ENCODE data around the gene DUOX1. TPM values are rescaled to one million over a fixed set of nuclear protein-coding genes. Genes with fewer than 3 reads are reported as not detected.
"Not testable (repeated sequence)": the region's sequence is repeated elsewhere in the genome, so short reads cannot be mapped to it uniquely, and the experiment has no call there.

Gene DUOX1
- total and polyA plus RNA-seq, 7 donors = under 0.01 to 1.7 (median 0.79) TPM; not detected in 3

DNA sequence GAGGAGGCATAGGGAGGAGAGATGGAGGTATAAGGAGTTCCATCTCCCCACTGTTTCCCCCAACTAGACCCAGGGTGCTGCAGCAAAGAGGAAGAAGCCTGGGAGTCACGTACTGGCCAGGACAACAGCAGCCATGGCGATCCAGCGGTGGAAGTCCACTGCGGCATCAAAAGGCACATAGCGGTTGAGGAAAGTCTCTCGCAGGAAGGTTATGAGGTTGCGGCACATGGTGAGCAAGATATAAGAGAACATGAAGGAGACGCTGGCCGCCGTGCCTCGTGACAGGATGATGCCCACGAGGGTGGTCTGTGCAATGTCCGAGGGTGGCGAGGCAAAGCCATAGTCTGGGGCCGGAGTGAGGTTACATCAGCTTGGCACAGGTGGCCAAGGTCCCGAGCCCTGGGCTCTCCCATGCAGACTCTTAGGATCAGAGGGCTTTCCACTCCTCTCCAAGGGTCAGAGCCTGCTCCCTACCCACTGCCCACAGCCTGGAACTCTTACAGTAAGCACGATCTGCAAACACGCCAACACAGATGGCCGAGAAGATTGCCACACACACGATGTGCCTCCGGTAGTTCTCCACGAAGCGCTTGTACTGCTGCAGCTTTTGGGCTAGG lies 30.1 kb upstream of the DUOX1 start:
- WGBS, 2 donors = 89 to 90% methylated on average over 23 of the region's 23 CpGs
- Histone ChIP-seq H3K9me3 (no peaks in the 10 kb centered on the region), H3K4me3 (no peak overlapping the region), H3K27ac (no peak overlapping the region), H3K36me3 (no peaks in the 10 kb centered on the region), H3K4me1 (no peaks in the 10 kb centered on the region), H3K27me3 (no peaks in the 10 kb centered on the region)
- TF ChIP-seq POLR2AphosphoS5 (IDR thresholded peaks at IDR 0.05) = no peak
- no peak for TF ChIP-seq POLR2A (IDR thresholded peaks at IDR 0.05)
- TF ChIP-seq, protein P1, sequence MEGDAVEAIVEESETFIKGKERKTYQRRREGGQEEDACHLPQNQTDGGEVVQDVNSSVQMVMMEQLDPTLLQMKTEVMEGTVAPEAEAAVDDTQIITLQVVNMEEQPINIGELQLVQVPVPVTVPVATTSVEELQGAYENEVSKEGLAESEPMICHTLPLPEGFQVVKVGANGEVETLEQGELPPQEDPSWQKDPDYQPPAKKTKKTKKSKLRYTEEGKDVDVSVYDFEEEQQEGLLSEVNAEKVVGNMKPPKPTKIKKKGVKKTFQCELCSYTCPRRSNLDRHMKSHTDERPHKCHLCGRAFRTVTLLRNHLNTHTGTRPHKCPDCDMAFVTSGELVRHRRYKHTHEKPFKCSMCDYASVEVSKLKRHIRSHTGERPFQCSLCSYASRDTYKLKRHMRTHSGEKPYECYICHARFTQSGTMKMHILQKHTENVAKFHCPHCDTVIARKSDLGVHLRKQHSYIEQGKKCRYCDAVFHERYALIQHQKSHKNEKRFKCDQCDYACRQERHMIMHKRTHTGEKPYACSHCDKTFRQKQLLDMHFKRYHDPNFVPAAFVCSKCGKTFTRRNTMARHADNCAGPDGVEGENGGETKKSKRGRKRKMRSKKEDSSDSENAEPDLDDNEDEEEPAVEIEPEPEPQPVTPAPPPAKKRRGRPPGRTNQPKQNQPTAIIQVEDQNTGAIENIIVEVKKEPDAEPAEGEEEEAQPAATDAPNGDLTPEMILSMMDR (IDR thresholded peaks at IDR 0.05) = no peak
- no peak for TF ChIP-seq EP300 (IDR thresholded peaks at IDR 0.05)
- intact Hi-C loops (cut with DNase I) = no loop called here
- DNase-seq = peak; percentile 57

DNA sequence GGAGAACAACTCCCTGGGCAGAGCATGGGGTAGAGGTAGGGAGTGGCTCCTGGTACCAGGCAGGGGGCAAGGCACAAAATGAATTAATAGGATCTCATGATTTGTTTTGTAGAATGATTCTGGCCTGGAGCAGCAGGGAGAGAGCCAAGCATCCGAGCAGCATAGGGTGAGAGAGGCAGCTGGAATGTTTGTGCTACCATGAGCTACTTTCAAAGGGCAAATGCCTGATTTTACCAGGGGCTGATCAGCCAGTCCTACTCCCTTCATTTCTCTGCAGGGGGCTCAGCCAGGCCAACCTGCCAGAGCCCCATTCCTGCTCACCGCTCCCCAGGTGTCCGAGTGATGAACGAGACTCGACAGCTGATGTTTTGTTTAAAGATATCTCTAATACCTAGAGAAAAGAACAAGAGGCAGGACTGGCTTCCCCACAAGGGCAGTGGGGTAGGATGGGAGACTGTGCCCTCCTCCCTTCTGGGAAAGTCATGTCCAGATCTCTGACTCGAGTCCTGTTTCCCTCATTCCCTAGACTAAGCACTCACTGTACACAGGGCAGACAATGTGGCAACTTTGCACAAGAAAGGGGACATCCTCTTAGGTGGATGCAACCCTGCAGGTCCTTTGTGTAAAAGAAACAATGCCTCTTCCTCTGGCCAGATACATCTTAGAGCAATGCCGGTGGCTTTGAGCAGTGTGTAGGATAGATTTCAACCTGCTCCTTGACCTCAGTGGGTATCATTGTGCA lies 28.7 kb upstream of the DUOX1 start:
- Histone ChIP-seq H3K4me3 (no peak overlapping the region), H3K27me3 (no peaks in the 10 kb centered on the region), H3K36me3 (no peaks in the 10 kb centered on the region), H3K27ac (no peak overlapping the region), H3K9me3 (no peaks in the 10 kb centered on the region), H3K4me1 (no peaks in the 10 kb centered on the region)
- intact Hi-C loops (cut with DNase I) = no loop called here
- TF ChIP-seq, protein P1 (IDR thresholded peaks at IDR 0.05) = no peak
- TF ChIP-seq EP300 (IDR thresholded peaks at IDR 0.05) (no peak), POLR2AphosphoS5 (IDR thresholded peaks at IDR 0.05) (no peak), POLR2A (IDR thresholded peaks at IDR 0.05) (no peak)
- DNase-seq = peak; percentile 13
- WGBS, 2 donors = 77 to 86% methylated on average over 7 of the region's 7 CpGs

DNA sequence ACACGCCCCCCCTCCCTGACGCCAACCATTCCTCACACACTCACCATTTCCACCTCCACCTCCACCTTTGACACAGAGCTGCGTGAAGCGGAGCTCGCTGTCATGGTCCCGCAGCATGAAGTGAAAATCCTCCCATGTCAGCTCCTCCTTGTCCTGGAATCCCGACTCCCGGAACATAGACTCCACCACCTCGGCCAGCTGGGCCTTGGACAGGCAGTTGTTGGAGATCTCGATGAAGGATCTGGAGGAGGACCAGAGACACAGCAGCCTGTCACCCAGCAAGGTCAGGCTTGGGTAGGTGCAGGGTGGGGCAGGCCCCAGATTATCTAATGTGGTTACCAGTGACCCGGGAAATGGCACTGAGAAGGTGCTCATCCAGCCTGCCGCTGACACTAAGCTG lies 28.0 kb upstream of the DUOX1 start:
- H3K4me3 ChIP-seq = no peak overlapping the region
- WGBS, 2 donors = 95% methylated on average over 12 of the region's 12 CpGs
- no peak overlapping the region for H3K27ac ChIP-seq
- DNase-seq = peak; percentile 40
- H3K27me3 ChIP-seq = no peaks in the 10 kb centered on the region
- no peaks in the 10 kb centered on the region for H3K36me3 ChIP-seq
- no peaks in the 10 kb centered on the region for H3K9me3 ChIP-seq
- no peaks in the 10 kb centered on the region for H3K4me1 ChIP-seq
- no peak for TF ChIP-seq POLR2AphosphoS5 (IDR thresholded peaks at IDR 0.05)
- TF ChIP-seq, protein P1 (IDR thresholded peaks at IDR 0.05) = no peak
- no peak for TF ChIP-seq EP300 (IDR thresholded peaks at IDR 0.05)
- intact Hi-C loops (cut with DNase I) = no loop called here

DNA sequence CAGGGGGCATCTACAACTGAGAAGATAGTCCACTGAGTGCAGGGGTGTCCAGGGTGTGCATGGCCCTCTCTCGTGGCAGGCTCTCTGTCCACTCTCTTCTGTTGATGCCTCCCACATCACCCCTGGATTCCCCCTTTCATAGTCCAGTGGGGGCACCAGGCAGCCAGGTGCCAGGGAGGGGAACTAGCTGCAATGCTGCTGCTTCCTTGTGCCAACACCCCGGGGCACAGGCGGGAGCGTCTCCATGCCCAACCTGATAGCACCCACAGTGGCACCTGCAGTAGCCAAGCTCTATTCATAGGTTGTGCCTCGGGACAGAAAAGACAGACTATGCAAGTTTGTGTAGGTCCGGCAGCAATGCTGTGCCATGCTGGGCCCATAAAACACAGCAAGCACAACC lies 27.6 kb upstream of the DUOX1 start:
- Histone ChIP-seq H3K9me3 (no peaks in the 10 kb centered on the region), H3K27ac (no peak overlapping the region), H3K27me3 (no peaks in the 10 kb centered on the region), H3K4me1 (no peaks in the 10 kb centered on the region), H3K36me3 (no peaks in the 10 kb centered on the region), H3K4me3 (no peak overlapping the region)
- WGBS, 2 donors = 83 to 92% methylated on average over 6 of the region's 6 CpGs
- intact Hi-C loops (cut with DNase I) = no loop called here
- DNase-seq = no peak
- TF ChIP-seq POLR2A (IDR thresholded peaks at IDR 0.05) (no peak), POLR2AphosphoS5 (IDR thresholded peaks at IDR 0.05) (no peak), EP300 (IDR thresholded peaks at IDR 0.05) (no peak)
- TF ChIP-seq, protein P1 (IDR thresholded peaks at IDR 0.05) = no peak

DNA sequence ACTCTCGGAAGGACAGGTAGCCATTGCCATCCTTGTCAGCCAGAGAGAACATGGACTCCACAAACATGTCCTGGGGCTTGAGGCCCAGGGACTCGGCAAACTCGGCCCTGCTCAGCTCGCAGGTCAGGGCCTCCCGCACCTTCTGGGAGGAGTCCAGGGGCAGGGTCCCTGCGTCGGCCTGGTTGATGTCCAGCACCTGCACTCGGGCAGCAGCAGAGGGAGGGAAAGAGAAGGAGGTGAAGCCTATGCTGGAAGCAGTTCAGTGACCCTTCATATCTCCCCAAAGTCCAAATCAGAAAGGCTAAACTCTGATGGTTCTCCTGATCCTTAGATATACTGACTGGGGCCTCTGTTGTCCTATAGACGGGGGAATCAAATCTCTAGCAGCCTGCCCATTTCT lies 25.6 kb upstream of the DUOX1 start:
- 92 to 93% methylated on average over 9 of the region's 9 CpGs for WGBS, 2 donors
- peak; percentile 35 for DNase-seq
- H3K27ac ChIP-seq; H3K9me3 ChIP-seq; H3K27me3 ChIP-seq; H3K4me3 ChIP-seq; H3K4me1 ChIP-seq; H3K36me3 ChIP-seq; intact Hi-C loops (cut with DNase I): not testable (repeated sequence)

Measured in sigmoid colon (tissue), 7 donors.